Breast epithelium (tissue), 3 donors: ENCODE results near the gene ABCC6.

Experiments
- POLR2AphosphoS5 ChIP-seq, 3 donors: sonication (generic); formaldehyde crosslinking; IDR thresholded peaks; one replicate each; pipeline ENCODE4 v1.6.1; 2017; ENCODE audit warnings: antibody characterized with exemption in 3 of 3
- TF ChIP-seq, protein P1 (sequence below), 3 donors: fragments of 450-650 bp; IDR thresholded peaks; one replicate each; pipeline ENCODE4 v1.5.1; 2016 to 2017; ENCODE audit warnings: antibody characterized with exemption in 3 of 3, mild to moderate bottlenecking in 3 of 3, moderate library complexity in 3 of 3

DNA sequence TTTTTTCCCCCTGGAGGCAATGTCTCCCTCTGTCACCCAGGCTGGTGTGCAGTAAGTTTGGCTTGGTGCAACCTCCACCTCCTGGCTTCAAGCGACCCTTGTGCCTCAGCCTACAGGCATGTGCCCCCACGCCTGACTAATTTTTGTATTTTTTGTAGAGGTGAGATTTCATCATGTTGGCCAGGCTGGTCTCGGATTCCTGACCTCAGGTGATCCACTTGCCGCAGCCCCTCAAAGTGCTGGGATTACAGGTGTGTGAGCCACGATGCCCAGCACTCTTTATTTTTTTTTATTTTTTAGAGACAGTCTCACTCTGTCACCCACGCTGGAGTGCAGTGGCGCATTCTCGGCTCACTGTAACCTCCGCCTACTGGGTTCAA, 113.2 kb downstream of the ABCC6 start:
- TF ChIP-seq, protein P1, sequence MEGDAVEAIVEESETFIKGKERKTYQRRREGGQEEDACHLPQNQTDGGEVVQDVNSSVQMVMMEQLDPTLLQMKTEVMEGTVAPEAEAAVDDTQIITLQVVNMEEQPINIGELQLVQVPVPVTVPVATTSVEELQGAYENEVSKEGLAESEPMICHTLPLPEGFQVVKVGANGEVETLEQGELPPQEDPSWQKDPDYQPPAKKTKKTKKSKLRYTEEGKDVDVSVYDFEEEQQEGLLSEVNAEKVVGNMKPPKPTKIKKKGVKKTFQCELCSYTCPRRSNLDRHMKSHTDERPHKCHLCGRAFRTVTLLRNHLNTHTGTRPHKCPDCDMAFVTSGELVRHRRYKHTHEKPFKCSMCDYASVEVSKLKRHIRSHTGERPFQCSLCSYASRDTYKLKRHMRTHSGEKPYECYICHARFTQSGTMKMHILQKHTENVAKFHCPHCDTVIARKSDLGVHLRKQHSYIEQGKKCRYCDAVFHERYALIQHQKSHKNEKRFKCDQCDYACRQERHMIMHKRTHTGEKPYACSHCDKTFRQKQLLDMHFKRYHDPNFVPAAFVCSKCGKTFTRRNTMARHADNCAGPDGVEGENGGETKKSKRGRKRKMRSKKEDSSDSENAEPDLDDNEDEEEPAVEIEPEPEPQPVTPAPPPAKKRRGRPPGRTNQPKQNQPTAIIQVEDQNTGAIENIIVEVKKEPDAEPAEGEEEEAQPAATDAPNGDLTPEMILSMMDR (IDR thresholded peaks at IDR 0.05), result no peak
- no peak for TF ChIP-seq POLR2AphosphoS5 (IDR thresholded peaks at IDR 0.05)
